GM18858 (cell line): Measurements from ENCODE around the gene EFL1.
"Not testable (repeated sequence)": the region's sequence is repeated elsewhere in the genome, so short reads cannot be mapped to it uniquely, and the experiment has no call there.

Experiments used
- ATAC-seq: cut with Tn5 transposase; IDR thresholded peaks from one replicate; pipeline ENCODE4 v1.9.1; 2021; ENCODE audit not compliant: unreplicated experiment

Gene EFL1

DNA sequence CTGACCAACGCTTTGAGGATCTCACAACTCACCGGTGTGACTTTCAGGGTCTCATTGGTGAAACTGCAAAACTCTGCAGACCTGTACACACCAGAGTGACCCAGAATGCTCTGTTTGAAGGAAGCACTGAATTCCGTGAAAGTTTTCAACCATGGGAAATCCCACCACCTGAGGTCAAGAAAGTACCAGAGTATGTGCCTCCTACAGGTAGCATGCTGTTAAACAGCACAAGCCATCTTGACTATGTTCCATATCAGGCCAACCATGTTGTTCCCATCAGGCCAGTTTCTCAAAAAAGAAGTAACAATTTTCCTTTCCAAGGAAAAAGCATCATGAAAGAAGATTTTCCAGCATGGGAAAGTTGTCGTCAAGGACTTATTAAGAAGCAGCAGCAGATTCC, 19.9 kb upstream of the EFL1 start:
- not testable (repeated sequence) for ATAC-seq

DNA sequence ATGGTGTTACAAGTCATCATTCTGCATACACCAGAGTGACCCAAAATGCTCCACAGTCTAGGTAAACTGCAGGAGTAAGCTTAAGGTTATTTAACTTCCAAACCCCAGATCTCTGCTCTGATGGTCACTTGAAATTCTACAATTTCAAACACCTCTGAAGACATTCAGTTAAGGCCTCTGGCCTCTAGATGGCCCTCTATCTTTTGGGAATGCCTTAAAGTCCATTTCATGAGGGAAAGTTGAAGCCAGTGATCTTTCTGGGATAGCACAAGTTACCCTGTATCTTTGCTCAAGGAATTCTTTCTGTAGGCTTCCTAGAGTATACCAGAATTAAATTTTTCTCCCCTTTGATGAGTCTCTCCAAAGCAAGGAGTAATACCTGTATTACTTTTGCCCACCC, 18.7 kb upstream of the EFL1 start:
- ATAC-seq = not testable (repeated sequence)

GRCh38 chr15:82275410-82275809, 12.9 kb upstream of the EFL1 start:
- ATAC-seq = no peak

DNA sequence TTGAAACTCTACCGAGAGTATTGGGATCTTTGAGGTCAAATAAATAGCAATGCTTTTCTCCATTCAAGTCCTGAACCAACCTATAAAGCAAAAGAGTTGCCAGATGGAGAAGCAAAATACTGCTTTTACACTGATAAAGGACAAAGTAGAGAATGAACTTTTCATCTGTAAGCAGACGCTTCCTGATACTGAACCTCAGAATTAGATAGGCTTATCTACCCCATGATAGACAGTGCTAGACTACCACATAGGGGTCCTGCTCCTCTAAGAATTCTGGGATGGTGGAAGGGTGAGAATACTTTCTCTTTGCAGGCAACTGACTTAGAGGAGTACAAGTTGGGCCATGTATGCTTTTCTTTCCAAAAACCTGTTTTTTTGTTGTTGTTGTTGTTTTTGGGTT, 9.6 kb upstream of the EFL1 start:
- no peak for ATAC-seq

- ATAC-seq = not testable (repeated sequence)
Observed at GRCh38 chr15:82268454-82268853, 5.9 kb upstream of the EFL1 start.

DNA sequence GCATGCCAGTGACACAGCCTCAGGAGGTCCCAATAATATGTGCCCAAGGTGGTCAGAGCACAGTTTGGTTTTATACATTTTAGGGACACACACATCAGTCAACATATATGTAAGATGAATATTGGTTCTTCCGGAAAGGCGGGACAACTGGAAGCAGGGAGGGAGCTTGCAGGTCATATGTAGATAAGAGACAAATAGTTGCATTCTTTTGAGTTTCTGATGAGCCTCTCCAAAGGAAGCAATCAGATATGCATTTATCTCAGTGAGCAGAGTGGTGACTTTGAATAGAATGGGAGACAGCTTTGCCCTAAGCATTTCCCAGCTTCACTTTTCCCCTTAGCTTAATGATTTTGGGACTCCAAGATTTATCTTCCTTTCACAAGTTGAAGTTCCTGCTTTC, 4.6 kb upstream of the EFL1 start:
- not testable (repeated sequence) for ATAC-seq

GRCh38 chr15:82263350-82263749, 816 bp upstream of the EFL1 start:
- ATAC-seq = no peak

- ATAC-seq = peak; percentile 6
Observed at GRCh38 chr15:82261566-82262421, 740 bp downstream of the EFL1 start.

- not testable (repeated sequence) for ATAC-seq
Observed at GRCh38 chr15:82248261-82248660, 14.3 kb downstream of the EFL1 start.

DNA sequence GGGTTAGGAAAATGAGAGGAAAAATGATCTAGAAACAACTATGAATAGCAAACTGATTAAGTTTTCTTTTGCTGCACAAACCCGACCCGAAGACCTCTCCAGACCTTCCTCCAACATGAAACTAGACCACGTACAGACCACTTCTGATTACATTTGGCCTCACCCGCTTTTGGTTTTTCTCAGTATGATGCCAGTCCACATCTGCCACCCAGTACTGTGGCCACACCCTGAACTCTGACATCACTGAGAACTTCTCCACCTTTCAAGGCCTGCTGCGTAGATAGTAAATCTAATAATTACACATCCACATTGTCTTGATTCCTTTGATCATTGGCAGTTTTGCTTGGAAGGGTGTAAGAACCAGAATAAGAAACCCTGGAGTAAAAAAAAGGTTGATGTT, 16.6 kb downstream of the EFL1 start:
- ATAC-seq = not testable (repeated sequence)

DNA sequence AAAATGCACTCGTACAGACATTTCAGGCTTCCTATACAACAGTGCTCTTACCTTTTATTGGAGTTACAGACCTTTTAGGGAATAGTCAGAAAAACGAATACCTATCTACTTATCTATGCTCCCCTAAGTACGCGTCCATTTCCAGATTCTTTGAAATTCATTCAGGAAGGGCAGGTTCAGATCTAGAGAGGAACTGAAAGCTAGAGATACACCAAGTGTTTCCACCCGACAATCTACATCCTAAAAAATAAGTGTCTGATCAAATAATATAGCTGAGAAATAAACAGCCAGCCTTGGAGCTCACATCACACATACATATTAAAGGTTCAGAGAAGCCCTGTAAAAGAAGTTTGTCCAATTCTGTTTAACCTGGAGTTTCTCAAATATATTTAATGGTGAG, 18.9 kb downstream of the EFL1 start:
- not testable (repeated sequence) for ATAC-seq

DNA sequence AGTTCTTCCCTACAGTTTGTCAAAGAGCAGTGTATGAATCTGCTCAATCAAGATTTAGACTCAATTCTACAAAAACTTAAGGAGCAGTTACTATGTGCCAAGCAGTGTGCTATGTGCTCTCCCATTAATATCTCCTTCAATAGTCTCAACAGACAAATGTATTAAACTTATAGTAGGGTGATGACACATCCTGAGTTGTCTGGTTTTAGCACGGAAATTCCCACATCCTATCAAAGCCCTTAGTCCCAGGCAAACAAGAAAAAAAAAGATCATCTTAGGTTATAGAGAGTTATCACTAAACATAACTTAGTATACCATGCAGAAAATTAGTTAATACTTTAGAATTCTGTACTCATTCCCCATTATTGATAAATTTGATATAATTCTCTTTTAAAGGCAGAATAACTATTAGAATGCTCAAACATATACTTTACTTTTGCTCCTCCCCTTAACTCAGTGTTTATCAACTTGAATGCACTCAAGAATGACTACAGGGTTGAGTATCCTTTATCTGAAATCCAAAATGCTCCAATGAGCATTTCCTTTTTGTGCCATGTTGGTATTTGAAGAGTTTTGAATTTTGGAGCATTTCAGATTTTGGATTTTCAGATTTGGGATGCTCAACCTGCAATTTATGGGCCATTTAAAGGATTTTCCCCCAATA, 20.6 kb downstream of the EFL1 start:
- ATAC-seq = not testable (repeated sequence)

DNA sequence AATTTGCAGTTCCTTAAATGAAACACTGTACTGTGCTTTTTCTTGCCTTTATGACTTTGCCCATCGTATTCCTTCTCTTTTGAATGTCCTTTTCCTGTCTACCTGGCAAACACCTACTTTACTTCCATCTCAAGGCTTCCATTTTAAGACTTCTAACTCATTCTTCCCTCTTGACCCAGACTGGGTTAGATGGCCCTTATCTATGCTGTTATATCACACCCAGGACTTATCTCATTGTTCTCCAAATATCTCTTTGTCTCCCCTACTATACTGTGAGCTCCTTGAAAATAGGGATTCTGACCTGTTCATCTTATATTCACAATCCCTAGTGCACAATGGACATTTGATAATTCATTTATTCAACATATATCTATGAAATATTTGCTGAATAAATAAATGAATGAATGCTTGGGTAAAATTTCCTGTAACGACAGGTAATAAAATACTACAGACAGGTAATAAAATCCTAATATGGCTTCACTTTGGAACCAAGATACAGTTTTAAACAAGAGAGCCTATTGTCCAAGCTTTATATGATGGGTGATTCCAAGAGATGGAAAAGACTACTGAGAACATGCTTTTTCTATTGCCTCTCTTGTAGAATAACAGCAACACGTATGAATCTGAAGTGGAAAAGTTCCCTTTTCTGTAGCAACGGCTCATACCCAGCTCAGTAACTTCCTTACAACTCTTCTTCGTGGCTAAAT, 22.7 kb downstream of the EFL1 start:
- no peak for ATAC-seq

- ATAC-seq = not testable (repeated sequence)
Observed at GRCh38 chr15:82237944-82238534, 24.5 kb downstream of the EFL1 start.

DNA sequence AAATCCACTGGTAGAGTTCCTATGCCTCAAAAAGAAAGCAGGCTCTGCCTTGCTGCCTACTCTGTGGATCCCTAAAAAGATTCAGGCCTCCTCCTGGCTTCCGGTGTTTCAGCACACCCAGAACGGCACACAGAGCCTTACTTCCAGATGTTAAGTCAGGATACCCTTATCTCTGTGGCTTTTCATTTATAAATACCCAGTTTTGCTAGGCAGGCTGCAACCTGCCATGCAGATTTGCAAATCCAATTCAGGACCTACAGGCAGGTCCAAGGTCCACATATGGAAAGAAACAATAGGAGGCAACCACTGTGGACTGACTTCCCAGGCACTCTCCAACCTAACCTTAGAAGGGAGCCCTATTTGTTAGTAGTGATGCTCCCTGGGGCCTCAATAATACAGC, 30.7 kb downstream of the EFL1 start:
- ATAC-seq = no peak

DNA sequence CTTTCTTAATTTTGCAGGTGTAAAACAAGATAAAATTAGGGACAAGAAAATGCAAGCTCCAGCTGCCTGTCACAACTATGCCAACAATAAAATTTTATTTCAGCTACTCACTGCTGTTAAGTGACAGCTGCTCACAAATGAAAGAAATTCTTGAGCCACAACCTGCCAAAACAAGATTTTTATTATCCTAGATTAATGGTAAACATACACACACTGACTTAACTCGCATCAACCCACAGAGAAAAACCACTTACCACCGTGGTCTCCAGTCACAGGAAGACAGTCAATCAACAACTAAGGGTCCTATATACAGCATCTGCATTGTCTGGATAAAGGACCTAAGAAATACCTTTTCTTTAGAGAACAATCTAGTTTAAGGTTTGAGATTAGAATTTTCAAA, 31.3 kb downstream of the EFL1 start:
- ATAC-seq = no peak

DNA sequence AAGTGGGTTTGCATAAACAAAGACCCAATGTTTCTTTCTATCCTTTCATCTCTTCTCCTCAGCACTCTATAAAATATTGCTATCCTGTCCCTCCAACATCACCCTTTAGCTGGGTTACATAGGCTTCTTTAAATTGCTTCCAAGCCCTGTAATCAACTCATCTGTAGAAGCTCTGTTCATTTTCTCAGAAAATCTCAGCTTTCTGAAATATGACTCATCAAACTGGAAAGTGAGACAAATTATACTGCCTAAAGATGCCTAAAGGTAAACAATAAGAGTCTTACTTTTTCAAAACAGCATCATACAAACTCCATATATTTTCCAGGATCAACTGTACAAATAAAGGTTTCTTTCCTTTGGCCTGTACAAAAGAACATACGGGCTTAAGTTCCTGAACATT, 33.8 kb downstream of the EFL1 start:
- no peak for ATAC-seq

DNA sequence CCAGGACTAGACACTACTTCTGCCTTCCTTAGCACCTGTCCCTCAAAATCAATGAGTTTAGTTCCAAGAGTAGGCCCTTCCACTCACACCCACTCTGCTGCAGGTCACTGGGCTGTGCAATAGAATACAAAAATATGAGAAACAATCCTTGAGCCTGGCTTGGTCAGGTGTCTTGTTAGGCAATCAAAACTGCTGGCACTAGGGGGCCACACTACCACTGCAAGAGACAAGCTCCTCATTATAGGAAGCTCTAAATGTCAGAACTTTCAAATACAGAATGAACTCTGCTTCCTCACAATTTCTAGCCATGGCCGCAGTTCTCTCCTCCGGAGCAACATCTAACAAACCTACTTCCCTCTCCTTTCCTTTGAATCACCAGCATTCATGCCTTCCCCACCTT, 41.0 kb downstream of the EFL1 start:
- ATAC-seq = not testable (repeated sequence)

DNA sequence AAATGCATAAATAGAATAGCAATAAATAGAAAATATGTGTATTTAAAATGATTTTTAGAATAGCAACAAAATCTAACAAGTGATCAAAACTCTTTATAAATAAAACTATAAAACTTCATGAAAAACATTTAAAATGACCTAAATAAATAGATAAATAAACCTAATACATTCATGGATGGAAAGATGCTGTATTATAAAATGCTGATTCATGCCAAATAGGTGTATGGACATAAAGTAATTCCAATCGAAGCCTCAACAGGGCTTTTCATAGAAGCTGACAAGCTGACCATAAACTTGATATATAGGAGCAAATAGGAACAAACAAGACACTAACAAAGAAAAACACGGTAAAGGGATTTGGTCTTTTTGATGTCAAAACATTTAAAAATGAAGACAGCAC, 46.4 kb downstream of the EFL1 start:
- ATAC-seq = not testable (repeated sequence)

GRCh38 chr15:82212201-82212600, 50.3 kb downstream of the EFL1 start:
- ATAC-seq = not testable (repeated sequence)

- ATAC-seq = not testable (repeated sequence)
Observed at GRCh38 chr15:82210066-82210597, 52.4 kb downstream of the EFL1 start.
